Keratinocyte (primary cell): Measurements from ENCODE around the gene ZNF76. TPM values are rescaled to one million over a fixed set of nuclear protein-coding genes. Genes with fewer than 3 reads are reported as not detected.

Experiments used
- DNase-seq: peaks from one replicate; pipeline ENCODE4 v3.0.0-alpha.2; 2011; ENCODE audit warnings: low read depth, missing footprints, low spot score
- FAIRE-seq: peaks from 2 replicates; lab custom pipeline; 2011; peaks lifted over from hg19 to GRCh38; lab: Jason Lieb, UNC
- H2AFZ ChIP-seq: 2 replicates; pipeline ENCODE4 v1.6.0; 2012; ENCODE audit warnings: low read length, control low read depth, inconsistent platforms; ENCODE audit not compliant: control insufficient read depth
- H3K27ac ChIP-seq: 2 replicates; pipeline ENCODE4 v1.5.1; 2011; ENCODE audit warnings: low read length; ENCODE audit not compliant: control insufficient read depth, insufficient read depth
- H3K27me3 ChIP-seq: 3 replicates; pipeline ENCODE4 v1.6.0; 2011; ENCODE audit warnings: low read length; ENCODE audit not compliant: control insufficient read depth, insufficient read depth; ENCODE audit errors: extremely low read depth
- H3K36me3 ChIP-seq, 2 experiments: 2 replicates in 1 of 2; 3 replicates in 1 of 2; pipeline ENCODE4 v1.5.1; 2011; ENCODE audit warnings: low read length in 2 of 2, mild to moderate bottlenecking in 1 of 2; ENCODE audit not compliant: control insufficient read depth in 2 of 2, insufficient read depth in 2 of 2; ENCODE audit errors: extremely low read depth in 1 of 2
- H3K4me1 ChIP-seq: 3 replicates; pipeline ENCODE4 v1.5.1; 2011; ENCODE audit warnings: low read length; ENCODE audit not compliant: control insufficient read depth, insufficient read depth; ENCODE audit errors: extremely low read depth
- H3K4me2 ChIP-seq: 3 replicates; pipeline ENCODE4 v1.6.0; 2011; ENCODE audit warnings: low read depth, low read length; ENCODE audit not compliant: control insufficient read depth, insufficient read depth; ENCODE audit errors: extremely low read depth
- H3K4me3 ChIP-seq, 3 experiments: fragments of 200-600 bp in 1 of 3; sonication (generic) in 1 of 3; 2 replicates in 2 of 3; 3 replicates in 1 of 3; pipeline ENCODE4 v1.5.1; 2011 to 2016; ENCODE audit warnings: low read length in 3 of 3, mild to moderate bottlenecking in 3 of 3, control low read depth in 2 of 3, inconsistent platforms in 1 of 3, low read depth in 1 of 3, mixed read lengths in 1 of 3, mixed run types in 1 of 3, moderate library complexity in 1 of 3; ENCODE audit not compliant: control insufficient read depth in 2 of 3, insufficient read depth in 2 of 3; ENCODE audit errors: extremely low read depth in 1 of 3
- H3K79me2 ChIP-seq: 2 replicates; pipeline ENCODE4 v1.6.0; 2012; ENCODE audit warnings: low read length; ENCODE audit not compliant: control insufficient read depth, insufficient read depth
- H3K9ac ChIP-seq: 3 replicates; pipeline ENCODE4 v1.6.0; 2011; ENCODE audit warnings: low read length; ENCODE audit not compliant: control insufficient read depth, insufficient read depth; ENCODE audit errors: extremely low read depth
- H3K9me1 ChIP-seq: 3 replicates; pipeline ENCODE4 v1.6.0; 2011; ENCODE audit warnings: low read length; ENCODE audit not compliant: control insufficient read depth, insufficient read depth; ENCODE audit errors: extremely low read depth
- H3K9me3 ChIP-seq: 2 replicates; pipeline ENCODE4 v1.5.1; 2012; ENCODE audit warnings: low read depth, low read length; ENCODE audit not compliant: control insufficient read depth
- H4K20me1 ChIP-seq: 3 replicates; pipeline ENCODE4 v1.6.0; 2011; ENCODE audit warnings: low read length; ENCODE audit not compliant: control insufficient read depth, insufficient read depth; ENCODE audit errors: extremely low read depth
- CTCF ChIP-seq, 3 experiments: IDR thresholded peaks in 1 of 3; conservative IDR thresholded peaks in 1 of 3; optimal IDR thresholded peaks in 1 of 3; 2 replicates in 2 of 3; 3 replicates in 1 of 3; pipeline versions ENCODE3 to v1.5.1; 2011; ENCODE audit warnings: low read length in 3 of 3, mild to moderate bottlenecking in 3 of 3, moderate library complexity in 2 of 3, control low read depth in 1 of 3, inconsistent platforms in 1 of 3; ENCODE audit not compliant: insufficient read depth in 2 of 3; ENCODE audit errors: extremely low read depth in 1 of 3
- EZH2 ChIP-seq: IDR thresholded peaks from one replicate; pipeline ENCODE4 v1.6.1; 2012; ENCODE audit warnings: inconsistent platforms, mild to moderate bottlenecking, low read length, moderate library complexity
- dilution Hi-C: fragments of 300-500 bp; cut with MboI; formaldehyde crosslinking; loops from one replicate; pipeline ENCODE4 v1.7.0; 2020; ENCODE audit warnings: low sequenced_read_pairs; ENCODE audit not compliant: extremely low pct_ligation_motif_present
- polyA plus RNA-seq, 5 experiments: library from polyadenylated mRNA; depleted of rRNA in 3 of 5; stranded (reverse) in 3 of 5; stranded (forward) in 1 of 5; unstranded in 1 of 5; fragments of >200 nt; gene quantifications; 1 replicate in 1 of 5; 2 replicates in 3 of 5; 3 replicates in 1 of 5; pipeline versions ENCODE4 v1.2.1 to v1.2.3, GENCODE V29; 2011 to 2012; ENCODE audit warnings: missing spikeins in 2 of 5, low read depth in 1 of 5, low replicate concordance in 1 of 5

Gene ZNF76
- polyA plus RNA-seq, 1 donor (not counting 4 experiments of a cell fraction or from before 2014, with no cell fraction given): 7.2 TPM

GRCh38 chr6:35247642-35248231 is 11.8 kb upstream of the ZNF76 start:
- H3K27me3 ChIP-seq: no peaks in the 10 kb centered on the region
- dilution Hi-C loops: no loop called here
- H3K36me3 ChIP-seq: no peaks in the 10 kb centered on the region
- no peaks in the 10 kb centered on the region for H3K79me2 ChIP-seq
- no peak overlapping the region for H3K4me2 ChIP-seq
- FAIRE-seq (no peak), DNase-seq (no peak)
- H2AFZ ChIP-seq: no peak overlapping the region
- no peaks in the 10 kb centered on the region for H3K9me1 ChIP-seq
- no peaks in the 10 kb centered on the region for H3K4me1 ChIP-seq
- no peak overlapping the region for H3K9ac ChIP-seq
- no peak overlapping the region for H3K4me3 ChIP-seq
- H4K20me1 ChIP-seq: no peaks in the 10 kb centered on the region
- no peaks in the 10 kb centered on the region for H3K9me3 ChIP-seq
- TF ChIP-seq CTCF (optimal IDR thresholded peaks at IDR 0.05 in 1 of 3, IDR thresholded peaks at IDR 0.05 in 1 of 3, conservative IDR thresholded peaks at IDR 0.05 in 1 of 3; ENCODE audit: extremely low read depth in 1 of 3, insufficient read depth in 2 of 3, low read length in 3 of 3) (no peak), EZH2 (no peak)
- H3K27ac ChIP-seq: no peak overlapping the region

GRCh38 chr6:35248300-35248699 is 11.2 kb upstream of the ZNF76 start:
- H3K4me3 ChIP-seq: no peak overlapping the region
- H3K27me3 ChIP-seq: no peaks in the 10 kb centered on the region
- H3K4me1 ChIP-seq: no peaks in the 10 kb centered on the region
- H3K36me3 ChIP-seq: no peaks in the 10 kb centered on the region
- no peaks in the 10 kb centered on the region for H3K9me3 ChIP-seq
- no peaks in the 10 kb centered on the region for H3K9me1 ChIP-seq
- dilution Hi-C loops: no loop called here
- H3K27ac ChIP-seq: no peak overlapping the region
- H3K79me2 ChIP-seq: no peaks in the 10 kb centered on the region
- TF ChIP-seq CTCF (optimal IDR thresholded peaks at IDR 0.05 in 1 of 3, IDR thresholded peaks at IDR 0.05 in 1 of 3, conservative IDR thresholded peaks at IDR 0.05 in 1 of 3; ENCODE audit: extremely low read depth in 1 of 3, insufficient read depth in 2 of 3, low read length in 3 of 3): no peak
- no peak for TF ChIP-seq EZH2
- no peaks in the 10 kb centered on the region for H4K20me1 ChIP-seq
- FAIRE-seq: no peak
- no peak for DNase-seq
- no peak overlapping the region for H3K9ac ChIP-seq
- no peak overlapping the region for H3K4me2 ChIP-seq
- no peak overlapping the region for H2AFZ ChIP-seq
